Naive thymus-derived CD4-positive, alpha-beta T cell (primary cell): ENCODE data around the gene GNG8. TPM values are rescaled to one million over a fixed set of nuclear protein-coding genes. Genes with fewer than 3 reads are reported as not detected.
A peak's percentile ranks its signal among the peaks of the same experiment; 100 is the strongest.

Experiments used
- ATAC-seq: fragments of 150-1000 bp; cut with Tn5 transposase; 2 replicates; pipeline ENCODE4 v1.10.0; 2021; ENCODE audit warnings: mild to moderate bottlenecking, moderate library complexity
- CTCF ChIA-PET: fragments of 350-600 bp; sonication (Branson Sonifier 250); formaldehyde crosslinking; loops from one replicate; lab custom pipeline; 2021; ENCODE audit warnings: antibody characterized with exemption; lab: Charles Lee
- POLR2A ChIA-PET: fragments of 350-600 bp; sonication (Branson Sonifier 250); formaldehyde crosslinking; loops from one replicate; lab custom pipeline; 2021; ENCODE audit warnings: antibody characterized with exemption, inconsistent platforms; lab: Charles Lee
- DNase-seq, 9 donors: peaks; one replicate each; pipeline versions ENCODE4 v3.0.0 to v3.0.0-alpha.2; 2020 to 2022; ENCODE audit warnings: mixed read lengths in 1 of 9
- H3K27ac ChIP-seq: one replicate; pipeline ENCODE4 v1.7.0; 2013; ENCODE audit warnings: mild to moderate bottlenecking, low read depth, low read length, moderate library complexity
- H3K27me3 ChIP-seq, 2 donors: one replicate each; pipeline ENCODE4 v1.7.0; 2013; ENCODE audit warnings: low read length in 2 of 2, mild to moderate bottlenecking in 2 of 2, moderate library complexity in 2 of 2; ENCODE audit not compliant: control insufficient read depth in 2 of 2, insufficient read depth in 2 of 2
- H3K36me3 ChIP-seq, 3 experiments: 1 replicate in 2 of 3; 2 replicates in 1 of 3; pipeline ENCODE4 v1.7.0; 2013; ENCODE audit warnings: low read length in 3 of 3, mild to moderate bottlenecking in 3 of 3, moderate library complexity in 1 of 3; ENCODE audit not compliant: insufficient read depth in 3 of 3, control insufficient read depth in 2 of 3
- H3K4me1 ChIP-seq, 2 donors: one replicate each; pipeline ENCODE4 v1.7.0; 2013; ENCODE audit warnings: low read length in 2 of 2, mild to moderate bottlenecking in 2 of 2, moderate library complexity in 1 of 2; ENCODE audit not compliant: control insufficient read depth in 2 of 2, insufficient read depth in 2 of 2
- H3K4me3 ChIP-seq: 2 replicates; pipeline ENCODE4 v1.7.0; 2013; ENCODE audit warnings: mild to moderate bottlenecking, low read length
- H3K9me3 ChIP-seq, 3 experiments: 1 replicate in 2 of 3; 2 replicates in 1 of 3; pipeline ENCODE4 v1.7.0; 2013; ENCODE audit warnings: low read length in 3 of 3; ENCODE audit not compliant: control insufficient read depth in 2 of 3
- H3K27ac Mint-ChIP-seq, 9 donors: one replicate each; pipeline ENCODE4 v1.8.0; 2020 to 2022; ENCODE audit warnings: mixed read lengths in 9 of 9, mild to moderate bottlenecking in 8 of 9, moderate library complexity in 5 of 9, inconsistent platforms in 2 of 9
- H3K27me3 Mint-ChIP-seq, 5 donors: one replicate each; pipeline ENCODE4 v1.8.0; 2021 to 2022; ENCODE audit warnings: mixed read lengths in 5 of 5, mild to moderate bottlenecking in 1 of 5
- H3K36me3 Mint-ChIP-seq, 5 donors: one replicate each; pipeline ENCODE4 v1.8.0; 2020 to 2022; ENCODE audit warnings: mixed read lengths in 5 of 5, mild to moderate bottlenecking in 3 of 5, inconsistent platforms in 1 of 5
- H3K4me1 Mint-ChIP-seq, 7 donors: one replicate each; pipeline ENCODE4 v1.8.0; 2020 to 2022; ENCODE audit warnings: mixed read lengths in 7 of 7, mild to moderate bottlenecking in 3 of 7, inconsistent platforms in 1 of 7
- H3K4me3 Mint-ChIP-seq, 10 donors: one replicate each; pipeline ENCODE4 v1.8.0; 2020 to 2022; ENCODE audit warnings: mild to moderate bottlenecking in 10 of 10, mixed read lengths in 10 of 10, moderate library complexity in 6 of 10, inconsistent platforms in 2 of 10
- H3K9me3 Mint-ChIP-seq, 11 donors: one replicate each; pipeline ENCODE4 v1.8.0; 2020 to 2022; ENCODE audit warnings: mixed read lengths in 11 of 11, mild to moderate bottlenecking in 4 of 11, inconsistent platforms in 1 of 11, moderate library complexity in 1 of 11
- intact Hi-C, 2 donors: fragments of 100-400 bp; cut with micrococcal nuclease; formaldehyde crosslinking; loops; one replicate each; pipeline ENCODE4 v1.15.1; 2023
- polyA plus RNA-seq, 2 donors: library from polyadenylated mRNA; unstranded; fragments of 300-500 nt; fragmentation: Illumina TruSeq; gene quantifications; one replicate each; pipeline ENCODE4 v1.2.3, GENCODE V29; 2021
- total RNA-seq, 6 experiments: library from RNA in 5 of 6; stranded (reverse) in 5 of 6; gene quantifications; 1 replicate in 5 of 6; 2 replicates in 1 of 6; pipeline ENCODE4 v1.2.3 and lab custom pipeline; 2021 to 2026

Gene GNG8
- total and polyA plus RNA-seq, 7 experiments from 2014 or later, result 3.2 to 12.3 (median 9.7) TPM; not detected in 4

- Histone ChIP-seq H3K4me1 (no peaks in the 10 kb centered on the region), H3K4me3 (no peak overlapping the region), H3K36me3 (peaks cover 0 to 19% (median 0%) of the 10 kb centered on the region in 3 experiments), H3K27ac (no peak overlapping the region), H3K27me3 (no peaks in the 10 kb centered on the region), H3K9me3 (peaks cover 0 to 3% (median 0%) of the 10 kb centered on the region in 3 experiments)
- peak overlapping the region in 2 of 9 donors; percentile 12 to 62 for H3K27ac Mint-ChIP-seq
- H3K9me3 Mint-ChIP-seq, result peaks cover 0 to 7% (median 2%) of the 10 kb centered on the region in 11 donors
- ChIA-PET CTCF (no interaction called here), POLR2A (no interaction called here)
- intact Hi-C loops, result loop anchor here in 1 of 2 donors (10.0 kb wide), 1 partner anchor 264 kb away; no protein-coding TSS in a partner anchor
- H3K4me1 Mint-ChIP-seq, result no peaks in the 10 kb centered on the region
- peaks cover 0 to 3% (median 0%) of the 10 kb centered on the region in 5 donors for H3K27me3 Mint-ChIP-seq
- no peak for ATAC-seq
- no peak overlapping the region for H3K4me3 Mint-ChIP-seq
- no peak for DNase-seq
- H3K36me3 Mint-ChIP-seq, result peaks cover 0 to 22% (median 13%) of the 10 kb centered on the region in 5 donors
Measured at GRCh38 chr19:46668662-46669061, 32.7 kb upstream of the GNG8 start.

GRCh38 chr19:46665072-46665471 lies 29.1 kb upstream of the GNG8 start:
- H3K27ac ChIP-seq, result no peak overlapping the region
- H3K27ac Mint-ChIP-seq, result no peak overlapping the region
- ChIA-PET POLR2A (no interaction called here), CTCF (interaction anchor here (0.6 to 7.2 kb wide), 2 partner anchors 50 to 135 kb away, joined by 3 to 137 read pairs; no protein-coding TSS in a partner anchor)
- no peak for DNase-seq
- no peak for ATAC-seq
- H3K36me3 Mint-ChIP-seq, result peaks cover 0 to under 1% (median 0%) of the 10 kb centered on the region in 5 donors
- peaks cover 0 to 2% (median 0%) of the 10 kb centered on the region in 11 donors for H3K9me3 Mint-ChIP-seq
- H3K4me3 Mint-ChIP-seq, result no peak overlapping the region
- intact Hi-C loops, result loop anchor here in 1 of 2 donors (10.0 kb wide), 1 partner anchor 260 kb away; no protein-coding TSS in a partner anchor
- peaks cover 0 to 15% (median 0%) of the 10 kb centered on the region in 5 donors for H3K27me3 Mint-ChIP-seq
- H3K4me3 ChIP-seq, result no peak overlapping the region
- H3K4me1 ChIP-seq, result peaks cover 6 to 7% of the 10 kb centered on the region in 2 donors
- no peaks in the 10 kb centered on the region for H3K9me3 ChIP-seq
- no peaks in the 10 kb centered on the region for H3K36me3 ChIP-seq
- H3K27me3 ChIP-seq, result peaks cover 3 to 5% of the 10 kb centered on the region in 2 donors
- peaks cover under 1 to 15% (median 13%) of the 10 kb centered on the region in 7 donors for H3K4me1 Mint-ChIP-seq

GRCh38 chr19:46661735-46662592 lies 26.0 kb upstream of the GNG8 start:
- H3K4me1 ChIP-seq, result peaks cover 14 to 20% of the 10 kb centered on the region in 2 donors
- peak overlapping the region; percentile 76 to 96 (median 91) for H3K27ac Mint-ChIP-seq
- DNase-seq (peak; percentile 51 to 87 (median 82)), ATAC-seq (peak; percentile 54)
- no peaks in the 10 kb centered on the region for H3K9me3 Mint-ChIP-seq
- peaks cover 9 to 35% (median 13%) of the 10 kb centered on the region in 5 donors for H3K27me3 Mint-ChIP-seq
- peak overlapping the region; percentile 71 for H3K4me3 ChIP-seq
- CTCF ChIA-PET, result interaction anchor here (1.0 to 7.2 kb wide), 18 partner anchors 9 to 146 kb away, joined by 3 to 137 read pairs (median 5); partner anchors contain the start of genes CALM3 and PTGIR
- intact Hi-C loops, result loop anchor here (1.0 to 10.0 kb wide), 13 partner anchors 28 to 612 kb away; partner anchors contain the start of genes ARHGAP35 (in 1 of the 2), CALM3 (in 1 of the 2) and INAFM1 (in 1 of the 2)
- H3K27ac ChIP-seq, result peak overlapping the region; percentile 65
- peaks cover 7 to 26% (median 20%) of the 10 kb centered on the region in 7 donors for H3K4me1 Mint-ChIP-seq
- POLR2A ChIA-PET, result interaction anchor here (0.6 to 4.1 kb wide), 15 partner anchors 11 to 145 kb away, joined by 3 to 46 read pairs (median 4); partner anchors contain the start of gene CALM3
- peaks cover 6 to 10% of the 10 kb centered on the region in 2 donors for H3K27me3 ChIP-seq
- H3K36me3 Mint-ChIP-seq, result no peaks in the 10 kb centered on the region
- no peaks in the 10 kb centered on the region for H3K9me3 ChIP-seq
- H3K36me3 ChIP-seq, result no peaks in the 10 kb centered on the region
- peak overlapping the region; percentile 80 to 93 (median 86) for H3K4me3 Mint-ChIP-seq

- H3K4me1 Mint-ChIP-seq, result peaks cover 7 to 26% (median 20%) of the 10 kb centered on the region in 7 donors
- no peaks in the 10 kb centered on the region for H3K9me3 Mint-ChIP-seq
- ChIA-PET POLR2A (interaction anchor here (0.9 to 4.1 kb wide), 15 partner anchors 12 to 144 kb away, joined by 3 to 46 read pairs (median 4); partner anchors contain the start of genes CALM3 and GNG8), CTCF (interaction anchor here (1.0 to 7.2 kb wide), 15 partner anchors 10 to 145 kb away, joined by 3 to 137 read pairs (median 5); partner anchors contain the start of genes CALM3 and PTGIR)
- peaks cover 14 to 20% of the 10 kb centered on the region in 2 donors for H3K4me1 ChIP-seq
- peak; percentile 98 to 100 (median 99) for DNase-seq
- peaks cover 6 to 10% of the 10 kb centered on the region in 2 donors for H3K27me3 ChIP-seq
- intact Hi-C loops, result loop anchor here (1.0 to 10.0 kb wide), 8 partner anchors 27 to 613 kb away; partner anchors contain the start of genes ARHGAP35 (in 1 of the 2), CALM3 (in 1 of the 2) and INAFM1 (in 1 of the 2)
- no peaks in the 10 kb centered on the region for H3K9me3 ChIP-seq
- H3K27me3 Mint-ChIP-seq, result peaks cover 9 to 42% (median 18%) of the 10 kb centered on the region in 5 donors
- H3K27ac ChIP-seq, result peak within 1 kb of the TSS; percentile 65
- H3K4me3 Mint-ChIP-seq, result peak within 1 kb of the TSS; percentile 80 to 93 (median 86)
- H3K27ac Mint-ChIP-seq, result peak within 1 kb of the TSS; percentile 76 to 96 (median 91)
- peak; percentile 92 for ATAC-seq
- H3K36me3 Mint-ChIP-seq, result no peaks in the 10 kb centered on the region
- no peaks in the 10 kb centered on the region for H3K36me3 ChIP-seq
- H3K4me3 ChIP-seq, result peak within 1 kb of the TSS; percentile 71
Measured at GRCh38 chr19:46661020-46661731, 25.2 kb upstream of the GNG8 start, which contains the start of gene DACT3. Gene DACT3, minus strand, starts transcription at chr19:46661182. Its CDS starts 118 bp downstream, at chr19:46661064.

GRCh38 chr19:46660551-46661019 lies 24.6 kb upstream of the GNG8 start:
- no peak overlapping the region for H3K27ac Mint-ChIP-seq
- CTCF ChIA-PET, result interaction anchor here (1.0 to 7.2 kb wide), 11 partner anchors 23 to 145 kb away, joined by 3 to 137 read pairs (median 8); partner anchors contain the start of genes CALM3 and PTGIR
- ATAC-seq, result no peak

More at GRCh38 chr19:46660551-46661019, 24.6 kb upstream of the GNG8 start:
- peaks cover 7 to 26% (median 20%) of the 10 kb centered on the region in 7 donors for H3K4me1 Mint-ChIP-seq
- peak overlapping the region; percentile 14 for H3K27ac ChIP-seq
- peak overlapping the region in 9 of 10 donors; percentile 27 to 86 (median 82) for H3K4me3 Mint-ChIP-seq
- peaks cover 9 to 42% (median 18%) of the 10 kb centered on the region in 5 donors for H3K27me3 Mint-ChIP-seq
- intact Hi-C loops, result loop anchor here (1.0 to 10.0 kb wide), 8 partner anchors 26 to 614 kb away; partner anchors contain the start of genes ARHGAP35 (in 1 of the 2), CALM3 (in 1 of the 2) and INAFM1 (in 1 of the 2)
- H3K9me3 Mint-ChIP-seq, result no peaks in the 10 kb centered on the region
- no peaks in the 10 kb centered on the region for H3K36me3 Mint-ChIP-seq
- peak in 2 of 9 donors; percentile 10 to 12 for DNase-seq
- POLR2A ChIA-PET, result interaction anchor here (0.9 to 4.1 kb wide), 13 partner anchors 12 to 138 kb away, joined by 3 to 46 read pairs (median 4); partner anchors contain the start of genes CALM3 and GNG8
- H3K9me3 ChIP-seq, result no peaks in the 10 kb centered on the region
- peaks cover 14 to 20% of the 10 kb centered on the region in 2 donors for H3K4me1 ChIP-seq
- peaks cover 6 to 10% of the 10 kb centered on the region in 2 donors for H3K27me3 ChIP-seq
- H3K36me3 ChIP-seq, result no peaks in the 10 kb centered on the region
- peak overlapping the region; percentile 51 for H3K4me3 ChIP-seq
